Fibroblast of the aortic adventitia (primary cell): ENCODE results near the gene RHOJ. TPM values are rescaled to one million over a fixed set of nuclear protein-coding genes. Genes with fewer than 3 reads are reported as not detected.

Experiments
- DNase-seq: peaks from one replicate; pipeline ENCODE4 v3.0.0-alpha.2; 2010; ENCODE audit warnings: low read depth
- H3K4me3 ChIP-seq: 2 replicates; pipeline ENCODE4 v1.5.1; 2011; ENCODE audit warnings: low read depth, mild to moderate bottlenecking, control low read depth, low read length, moderate library complexity
- CTCF ChIP-seq: IDR thresholded peaks from 2 replicates; pipeline ENCODE4 v1.5.1; 2011; ENCODE audit warnings: mild to moderate bottlenecking, low read length, control low read depth, inconsistent platforms; ENCODE audit not compliant: insufficient read depth
- total RNA-seq: library from RNA; depleted of rRNA; stranded (reverse); fragments of >200 nt; gene quantifications from 2 replicates; pipeline ENCODE4 v1.2.3, GENCODE V29; 2012; ENCODE audit warnings: low replicate concordance

RHOJ gene
- total RNA-seq, 1 donor = 13.5 TPM

GRCh38 chr14:63191211-63191610, 13.0 kb upstream of the RHOJ start:
- TF ChIP-seq CTCF = no peak
- DNase-seq = no peak
- no peak overlapping the region for H3K4me3 ChIP-seq

- no peak overlapping the region for H3K4me3 ChIP-seq
- no peak for TF ChIP-seq CTCF
- DNase-seq = peak; percentile 58
Measured at GRCh38 chr14:63192085-63192484, 12.2 kb upstream of the RHOJ start.

GRCh38 chr14:63193236-63193635, 11.0 kb upstream of the RHOJ start:
- no peak for DNase-seq
- TF ChIP-seq CTCF = no peak
- H3K4me3 ChIP-seq = no peak overlapping the region

GRCh38 chr14:63200035-63200740, 4.1 kb upstream of the RHOJ start:
- peak; percentile 46 for DNase-seq
- H3K4me3 ChIP-seq = no peak overlapping the region
- TF ChIP-seq CTCF = no peak

- no peak for DNase-seq
- H3K4me3 ChIP-seq = no peak overlapping the region
- no peak for TF ChIP-seq CTCF
Measured at GRCh38 chr14:63200767-63201166, 3.5 kb upstream of the RHOJ start.

- DNase-seq = no peak
- TF ChIP-seq CTCF = no peak
- H3K4me3 ChIP-seq = no peak overlapping the region
Measured at GRCh38 chr14:63203015-63203414, 1.2 kb upstream of the RHOJ start.
